GM12873 (cell line): Measurements from ENCODE around the gene NUDT1.

Experiments
- CTCF ChIP-seq: IDR thresholded peaks from 2 replicates; pipeline ENCODE4 v1.5.1; 2012; ENCODE audit warnings: low read depth, mild to moderate bottlenecking, moderate library complexity, low read length, control low read depth; ENCODE audit not compliant: insufficient read depth; ENCODE audit errors: missing control alignments

Gene NUDT1

GRCh38 chr7:2209961-2210323 is 32.1 kb upstream of the NUDT1 start:
- TF ChIP-seq CTCF: no peak

GRCh38 chr7:2210551-2211258 is 31.3 kb upstream of the NUDT1 start:
- TF ChIP-seq CTCF: no peak

- no peak for TF ChIP-seq CTCF
Measured at GRCh38 chr7:2211259-2211880, 30.7 kb upstream of the NUDT1 start.

GRCh38 chr7:2211926-2212325 is 30.1 kb upstream of the NUDT1 start:
- TF ChIP-seq CTCF: no peak

- TF ChIP-seq CTCF: no peak
Measured at GRCh38 chr7:2212906-2213305, 29.1 kb upstream of the NUDT1 start.

- no peak for TF ChIP-seq CTCF
Measured at GRCh38 chr7:2213551-2214215, 28.3 kb upstream of the NUDT1 start.

- TF ChIP-seq CTCF: no peak
Measured at GRCh38 chr7:2214636-2215035, 27.4 kb upstream of the NUDT1 start.
